IMR-90 (cell line): ENCODE measurements around the gene CACNA2D3. TPM values are rescaled to one million over a fixed set of nuclear protein-coding genes. Genes with fewer than 3 reads are reported as not detected.

Experiments used
- ATAC-seq: fragments of 200-7000 bp; cut with Tn5 transposase; 2 replicates; pipeline ENCODE4 v1.9.1; 2020; ENCODE audit warnings: low read depth, mild to moderate bottlenecking, moderate library complexity
- BruUV-seq: library from RNA; stranded (reverse); fragments of 400-500 nt; replicated peaks from 2 replicates; lab custom pipeline; 2021; lab: Mats Ljungman, UMichigan
- CTCF ChIA-PET: fragments of 300-600 bp; formaldehyde crosslinking; extraction: SDS; loops from one replicate; lab custom pipeline; 2021; ENCODE audit warnings: antibody characterized with exemption; lab: Yijun Ruan, JAX
- POLR2A ChIA-PET: fragments of 300-600 bp; sonication (Branson Sonifier 250); formaldehyde crosslinking; loops from one replicate; lab custom pipeline; 2022; ENCODE audit warnings: antibody characterized with exemption; ENCODE audit not compliant: unreplicated experiment; lab: Charles Lee
- DNase-seq: peaks from one replicate; pipeline ENCODE4 v3.0.0; 2013
- H2AFZ ChIP-seq: replicated peaks from 2 replicates; pipeline ENCODE3; 2013; ENCODE audit warnings: low read length, mild to moderate bottlenecking; ENCODE audit not compliant: poor library complexity
- H2AK5ac ChIP-seq: 2 replicates; pipeline ENCODE4 v1.6.1; 2013; ENCODE audit warnings: low read depth, low read length, inconsistent platforms
- H2AK9ac ChIP-seq: replicated peaks from 2 replicates; pipeline ENCODE3; 2013; ENCODE audit warnings: mild to moderate bottlenecking, low read depth, low read length, moderate library complexity; ENCODE audit not compliant: poor library complexity
- H2BK120ac ChIP-seq: 2 replicates; pipeline ENCODE4 v1.6.1; 2013; ENCODE audit warnings: low read depth, low read length, inconsistent platforms
- H2BK15ac ChIP-seq: 3 replicates; pipeline ENCODE4 v1.6.1; 2013; ENCODE audit warnings: low read depth, low read length, inconsistent platforms
- H2BK20ac ChIP-seq: 2 replicates; pipeline ENCODE4 v1.6.1; 2013; ENCODE audit warnings: low read depth, mild to moderate bottlenecking, inconsistent platforms, low read length, moderate library complexity
- H2BK5ac ChIP-seq: 2 replicates; pipeline ENCODE4 v1.6.1; 2013; ENCODE audit warnings: mild to moderate bottlenecking, low read depth, low read length, inconsistent platforms; ENCODE audit not compliant: poor library complexity, severe bottlenecking
- H3K14ac ChIP-seq: replicated peaks from 2 replicates; pipeline ENCODE4 v1.6.1; 2013; ENCODE audit warnings: low read depth, low read length, inconsistent platforms
- H3K18ac ChIP-seq: 2 replicates; pipeline ENCODE4 v1.6.1; 2013; ENCODE audit warnings: low read depth, low read length, control low read depth
- H3K23ac ChIP-seq: 2 replicates; pipeline ENCODE4 v1.6.1; 2013; ENCODE audit warnings: low read depth, low read length, inconsistent platforms
- H3K27ac ChIP-seq: 2 replicates; pipeline ENCODE4 v1.5.1; 2013; ENCODE audit warnings: mild to moderate bottlenecking, control low read depth, low read length; ENCODE audit not compliant: insufficient read depth
- H3K27me3 ChIP-seq: 2 replicates; pipeline ENCODE4 v1.6.1; 2013; ENCODE audit warnings: low read length; ENCODE audit not compliant: control insufficient read depth, insufficient read depth
- H3K36me3 ChIP-seq: 2 replicates; pipeline ENCODE4 v1.6.1; 2013; ENCODE audit warnings: low read length, mixed read lengths; ENCODE audit not compliant: control insufficient read depth, insufficient read depth
- H3K4ac ChIP-seq: 2 replicates; pipeline ENCODE4 v1.6.1; 2013; ENCODE audit warnings: low read depth, low read length, inconsistent platforms
- H3K4me1 ChIP-seq: 2 replicates; pipeline ENCODE4 v1.6.1; 2013; ENCODE audit warnings: low read length, mixed read lengths; ENCODE audit not compliant: control insufficient read depth, insufficient read depth
- H3K4me2 ChIP-seq: 2 replicates; pipeline ENCODE4 v1.6.1; 2013; ENCODE audit warnings: low read depth, mild to moderate bottlenecking, control low read depth, low read length, moderate library complexity
- H3K4me3 ChIP-seq: 2 replicates; pipeline ENCODE4 v1.5.1; 2013; ENCODE audit warnings: low read depth, mild to moderate bottlenecking, control low read depth, low read length, moderate library complexity; ENCODE audit not compliant: insufficient read depth
- H3K56ac ChIP-seq: 2 replicates; pipeline ENCODE4 v1.6.1; 2013; ENCODE audit warnings: low read length, inconsistent platforms; ENCODE audit not compliant: insufficient read depth; ENCODE audit errors: extremely low read depth
- H3K79me1 ChIP-seq, 2 experiments: 2 replicates each; pipeline ENCODE4 v1.6.1; 2013; ENCODE audit warnings: low read length in 2 of 2, inconsistent platforms in 1 of 2, low read depth in 1 of 2
- H3K9ac ChIP-seq: 2 replicates; pipeline ENCODE4 v1.6.1; 2013; ENCODE audit warnings: low read depth, low read length, control low read depth
- H3K9me1 ChIP-seq: 2 replicates; pipeline ENCODE4 v1.6.1; 2013; ENCODE audit warnings: low read length, inconsistent platforms; ENCODE audit not compliant: insufficient read depth
- H3K9me3 ChIP-seq: 2 replicates; pipeline ENCODE4 v1.6.1; 2013; ENCODE audit warnings: low read length; ENCODE audit not compliant: control insufficient read depth, insufficient read depth
- H4K20me1 ChIP-seq: 2 replicates; pipeline ENCODE4 v1.6.1; 2013; ENCODE audit warnings: low read length, inconsistent platforms; ENCODE audit not compliant: insufficient read depth
- H4K5ac ChIP-seq: 2 replicates; pipeline ENCODE4 v1.6.1; 2013; ENCODE audit warnings: mild to moderate bottlenecking, low read depth, low read length, control low read depth
- H4K8ac ChIP-seq, 2 experiments: 2 replicates each; pipeline ENCODE4 v1.6.1; 2013; ENCODE audit warnings: low read depth in 2 of 2, low read length in 2 of 2, control low read depth in 1 of 2, inconsistent platforms in 1 of 2
- H4K91ac ChIP-seq: 2 replicates; pipeline ENCODE4 v1.6.1; 2013; ENCODE audit warnings: low read depth, low read length, inconsistent platforms; ENCODE audit not compliant: insufficient read depth
- BHLHE40 ChIP-seq: fragments of 150-350 bp; IDR thresholded peaks from 2 replicates; pipeline ENCODE4 v1.6.1; 2016; ENCODE audit warnings: mild to moderate bottlenecking, low read depth, low read length
- CEBPB ChIP-seq: IDR thresholded peaks from 2 replicates; pipeline ENCODE4 v1.6.1; 2012; ENCODE audit warnings: low read depth, low read length, improper control_type of control experiment
- CHD1 ChIP-seq: IDR thresholded peaks from 2 replicates; pipeline ENCODE4 v1.6.1; 2012; ENCODE audit warnings: low read depth, low read length, improper control_type of control experiment
- FOS ChIP-seq: fragments of 150-350 bp; IDR thresholded peaks from 2 replicates; pipeline ENCODE4 v1.6.1; 2016; ENCODE audit warnings: low read depth, low read length
- MAFK ChIP-seq: IDR thresholded peaks from 2 replicates; pipeline ENCODE4 v1.6.1; 2012; ENCODE audit warnings: low read depth, low read length, improper control_type of control experiment
- MAZ ChIP-seq: IDR thresholded peaks from 2 replicates; pipeline ENCODE4 v1.6.1; 2012; ENCODE audit warnings: low read depth, mild to moderate bottlenecking, low read length, improper control_type of control experiment, moderate library complexity, borderline replicate concordance
- MXI1 ChIP-seq: IDR thresholded peaks from 2 replicates; pipeline ENCODE4 v1.6.1; 2012; ENCODE audit warnings: low read depth, mild to moderate bottlenecking, low read length, moderate library complexity, borderline replicate concordance
- NFE2L2 ChIP-seq: fragments of 150-350 bp; IDR thresholded peaks from 2 replicates; pipeline ENCODE4 v1.6.1; 2016; ENCODE audit warnings: low read depth, mild to moderate bottlenecking, low read length
- POLR2A ChIP-seq: IDR thresholded peaks from 2 replicates; pipeline ENCODE4 v1.6.1; 2012; ENCODE audit warnings: mild to moderate bottlenecking, low read depth, low read length
- RAD21 ChIP-seq: IDR thresholded peaks from 2 replicates; pipeline ENCODE4 v1.6.1; 2012; ENCODE audit warnings: low read length, improper control_type of control experiment
- RCOR1 ChIP-seq: IDR thresholded peaks from 2 replicates; pipeline ENCODE4 v1.6.1; 2012; ENCODE audit warnings: mild to moderate bottlenecking, low read length, improper control_type of control experiment; ENCODE audit not compliant: insufficient replicate concordance
- RFX5 ChIP-seq: IDR thresholded peaks from 2 replicates; pipeline ENCODE4 v1.8.0; 2012; ENCODE audit warnings: low read depth, mild to moderate bottlenecking, low read length, moderate library complexity
- SMC3 ChIP-seq: fragments of 150-350 bp; IDR thresholded peaks from 2 replicates; pipeline ENCODE4 v1.6.1; 2016; ENCODE audit warnings: low read depth, mild to moderate bottlenecking, antibody characterized with exemption, low read length, moderate library complexity
- dilution Hi-C: fragments of 300-500 bp; cut with HindIII; formaldehyde crosslinking; loops from one replicate; pipeline ENCODE4 v1.14.3; 2018; ENCODE audit warnings: low sequenced_read_pairs; ENCODE audit not compliant: unreplicated experiment
- in situ Hi-C: fragments of 300-500 bp; cut with MboI; formaldehyde crosslinking; loops from 3 replicates; pipeline ENCODE4 v1.14.3; 2019; ENCODE audit warnings: low sequenced_read_pairs, inconsistent platforms, mixed read lengths
- intact Hi-C: fragments of 100-400 bp; cut with micrococcal nuclease; formaldehyde crosslinking; loops from 2 replicates; pipeline ENCODE4 v1.10.0; 2022
- polyA plus RNA-seq, 3 experiments: library from polyadenylated mRNA; depleted of rRNA; stranded (reverse); fragments of >200 nt; gene quantifications; 2 replicates each; pipeline ENCODE4 v1.2.3, GENCODE V29; 2012; ENCODE audit warnings: low replicate concordance in 1 of 3
- total RNA-seq: library from RNA; depleted of rRNA; stranded (reverse); fragments of >200 nt; gene quantifications from 2 replicates; pipeline ENCODE4 v1.2.3, GENCODE V29; 2012
- TF ChIP-seq, protein P1 (sequence below): conservative IDR thresholded peaks from 2 replicates; pipeline ENCODE4 v1.5.1; 2012; ENCODE audit warnings: mild to moderate bottlenecking, low read depth, low read length, improper control_type of control experiment
- TF ChIP-seq, protein P2 (sequence below): fragments of 150-350 bp; IDR thresholded peaks from 2 replicates; pipeline ENCODE4 v1.6.1; 2016; ENCODE audit warnings: low read depth, mild to moderate bottlenecking, low read length, moderate library complexity, borderline replicate concordance
- TF ChIP-seq, protein P3 (sequence below): fragments of 150-350 bp; IDR thresholded peaks from 2 replicates; pipeline ENCODE4 v1.6.1; 2017; ENCODE audit warnings: mild to moderate bottlenecking, antibody characterized with exemption, low read length, low read depth

The CACNA2D3 gene
- total and polyA plus RNA-seq, 2 of the 4 experiments (the other 2 are of a cell fraction), result 0.36 to 0.41 TPM

DNA sequence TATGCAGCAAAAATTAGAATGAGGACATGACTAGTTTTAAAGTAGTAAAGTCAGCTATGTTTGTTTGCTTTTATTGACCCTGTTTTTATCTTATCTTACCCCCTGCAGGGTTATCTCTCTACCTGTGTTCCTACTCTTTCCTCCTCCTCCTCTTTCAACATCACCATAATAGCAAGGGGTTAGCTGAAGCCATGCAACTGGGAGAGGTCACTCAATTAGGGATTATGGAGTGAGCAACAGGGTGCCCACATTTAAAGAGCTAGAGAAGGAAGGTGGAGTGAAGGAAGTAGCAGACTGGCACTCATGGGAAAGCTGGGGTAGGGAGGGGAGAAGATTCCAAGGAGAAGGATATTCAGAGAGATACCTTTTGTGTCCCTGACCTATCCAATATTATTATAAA lies 679.6 kb downstream of the CACNA2D3 start:
- no peak overlapping the region for H4K5ac ChIP-seq
- no peak for DNase-seq
- no peak overlapping the region for H3K9ac ChIP-seq
- H3K23ac ChIP-seq, result no peak overlapping the region
- no peak overlapping the region for H2BK20ac ChIP-seq
- in situ Hi-C loops (no loop called here), intact Hi-C loops (no loop called here), dilution Hi-C loops (no loop called here)
- no peak overlapping the region for H4K8ac ChIP-seq
- no peak overlapping the region for H3K18ac ChIP-seq
- H3K4me1 ChIP-seq, result no peaks in the 10 kb centered on the region
- ATAC-seq, result no peak
- peaks cover 7% of the 10 kb centered on the region; the same call in 1 of the 2 replicates for H3K27me3 ChIP-seq
- no peaks in the 10 kb centered on the region for H3K9me3 ChIP-seq
- H2AFZ ChIP-seq, result no peak overlapping the region
- CTCF ChIA-PET, result no interaction called here
- no peaks in the 10 kb centered on the region for H4K20me1 ChIP-seq
- no peak overlapping the region for H3K27ac ChIP-seq
- H3K4me2 ChIP-seq, result no peak overlapping the region
- no peak overlapping the region for H3K56ac ChIP-seq
- BruUV-seq, result no TSS peak
- H2BK5ac ChIP-seq, result no peak overlapping the region
- no peak overlapping the region for H2AK5ac ChIP-seq
- H2BK15ac ChIP-seq, result no peak overlapping the region
- no peak overlapping the region for H2AK9ac ChIP-seq
- no peaks in the 10 kb centered on the region for H3K36me3 ChIP-seq
- H3K9me1 ChIP-seq, result no peaks in the 10 kb centered on the region
- H3K79me1 ChIP-seq, result no peaks in the 10 kb centered on the region
- no peak overlapping the region for H3K14ac ChIP-seq
- H3K4me3 ChIP-seq, result no peak overlapping the region
- H4K91ac ChIP-seq, result no peak overlapping the region
- TF ChIP-seq, protein P1, sequence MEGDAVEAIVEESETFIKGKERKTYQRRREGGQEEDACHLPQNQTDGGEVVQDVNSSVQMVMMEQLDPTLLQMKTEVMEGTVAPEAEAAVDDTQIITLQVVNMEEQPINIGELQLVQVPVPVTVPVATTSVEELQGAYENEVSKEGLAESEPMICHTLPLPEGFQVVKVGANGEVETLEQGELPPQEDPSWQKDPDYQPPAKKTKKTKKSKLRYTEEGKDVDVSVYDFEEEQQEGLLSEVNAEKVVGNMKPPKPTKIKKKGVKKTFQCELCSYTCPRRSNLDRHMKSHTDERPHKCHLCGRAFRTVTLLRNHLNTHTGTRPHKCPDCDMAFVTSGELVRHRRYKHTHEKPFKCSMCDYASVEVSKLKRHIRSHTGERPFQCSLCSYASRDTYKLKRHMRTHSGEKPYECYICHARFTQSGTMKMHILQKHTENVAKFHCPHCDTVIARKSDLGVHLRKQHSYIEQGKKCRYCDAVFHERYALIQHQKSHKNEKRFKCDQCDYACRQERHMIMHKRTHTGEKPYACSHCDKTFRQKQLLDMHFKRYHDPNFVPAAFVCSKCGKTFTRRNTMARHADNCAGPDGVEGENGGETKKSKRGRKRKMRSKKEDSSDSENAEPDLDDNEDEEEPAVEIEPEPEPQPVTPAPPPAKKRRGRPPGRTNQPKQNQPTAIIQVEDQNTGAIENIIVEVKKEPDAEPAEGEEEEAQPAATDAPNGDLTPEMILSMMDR, result no peak
- TF ChIP-seq RCOR1, result no peak
- TF ChIP-seq BHLHE40, result no peak
- no peak for TF ChIP-seq POLR2A
- no peak for TF ChIP-seq SMC3
- TF ChIP-seq, protein P2, sequence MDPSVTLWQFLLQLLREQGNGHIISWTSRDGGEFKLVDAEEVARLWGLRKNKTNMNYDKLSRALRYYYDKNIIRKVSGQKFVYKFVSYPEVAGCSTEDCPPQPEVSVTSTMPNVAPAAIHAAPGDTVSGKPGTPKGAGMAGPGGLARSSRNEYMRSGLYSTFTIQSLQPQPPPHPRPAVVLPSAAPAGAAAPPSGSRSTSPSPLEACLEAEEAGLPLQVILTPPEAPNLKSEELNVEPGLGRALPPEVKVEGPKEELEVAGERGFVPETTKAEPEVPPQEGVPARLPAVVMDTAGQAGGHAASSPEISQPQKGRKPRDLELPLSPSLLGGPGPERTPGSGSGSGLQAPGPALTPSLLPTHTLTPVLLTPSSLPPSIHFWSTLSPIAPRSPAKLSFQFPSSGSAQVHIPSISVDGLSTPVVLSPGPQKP, result no peak
- TF ChIP-seq MAZ, result no peak
- TF ChIP-seq MAFK, result no peak
- TF ChIP-seq CHD1, result no peak
- no peak for TF ChIP-seq MXI1
- TF ChIP-seq RFX5, result no peak
- no peak for TF ChIP-seq FOS
- TF ChIP-seq RAD21, result no peak
- TF ChIP-seq, protein P3, sequence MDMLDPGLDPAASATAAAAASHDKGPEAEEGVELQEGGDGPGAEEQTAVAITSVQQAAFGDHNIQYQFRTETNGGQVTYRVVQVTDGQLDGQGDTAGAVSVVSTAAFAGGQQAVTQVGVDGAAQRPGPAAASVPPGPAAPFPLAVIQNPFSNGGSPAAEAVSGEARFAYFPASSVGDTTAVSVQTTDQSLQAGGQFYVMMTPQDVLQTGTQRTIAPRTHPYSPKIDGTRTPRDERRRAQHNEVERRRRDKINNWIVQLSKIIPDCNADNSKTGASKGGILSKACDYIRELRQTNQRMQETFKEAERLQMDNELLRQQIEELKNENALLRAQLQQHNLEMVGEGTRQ, result no peak
- no peak for TF ChIP-seq NFE2L2
- TF ChIP-seq CEBPB, result no peak
- H2BK120ac ChIP-seq, result no peak overlapping the region
- POLR2A ChIA-PET, result no interaction called here
- no peak overlapping the region for H3K4ac ChIP-seq
